ENCODE data around the gene SELL. TPM values are rescaled to one million over a fixed set of nuclear protein-coding genes. Genes with fewer than 3 reads are reported as not detected.

The SELL gene
- total RNA-seq, 2 experiments from 2014 or later, result 204 to 216 TPM

DNA sequence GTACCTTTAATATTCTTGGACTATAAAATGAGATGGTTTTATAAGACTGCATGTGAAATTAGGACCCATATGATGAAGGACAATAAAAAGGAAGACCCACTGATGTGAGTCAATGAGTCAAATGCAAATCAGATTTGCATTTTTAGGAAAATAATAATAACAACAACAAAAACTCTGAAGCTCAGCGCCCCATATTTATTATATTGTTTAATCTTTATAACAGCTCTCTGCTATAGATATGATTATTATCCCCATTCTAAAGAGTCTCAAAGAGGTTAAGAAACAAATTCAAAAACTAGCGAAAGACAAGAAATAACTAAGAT, 850 bp upstream of the SELL start:
- H3K36me3 Mint-ChIP-seq (ENCODE audit: low read depth), result peaks cover 39% of the 10 kb centered on the region
- no peak overlapping the region for H3K27ac Mint-ChIP-seq
- TF ChIP-seq, protein P1, sequence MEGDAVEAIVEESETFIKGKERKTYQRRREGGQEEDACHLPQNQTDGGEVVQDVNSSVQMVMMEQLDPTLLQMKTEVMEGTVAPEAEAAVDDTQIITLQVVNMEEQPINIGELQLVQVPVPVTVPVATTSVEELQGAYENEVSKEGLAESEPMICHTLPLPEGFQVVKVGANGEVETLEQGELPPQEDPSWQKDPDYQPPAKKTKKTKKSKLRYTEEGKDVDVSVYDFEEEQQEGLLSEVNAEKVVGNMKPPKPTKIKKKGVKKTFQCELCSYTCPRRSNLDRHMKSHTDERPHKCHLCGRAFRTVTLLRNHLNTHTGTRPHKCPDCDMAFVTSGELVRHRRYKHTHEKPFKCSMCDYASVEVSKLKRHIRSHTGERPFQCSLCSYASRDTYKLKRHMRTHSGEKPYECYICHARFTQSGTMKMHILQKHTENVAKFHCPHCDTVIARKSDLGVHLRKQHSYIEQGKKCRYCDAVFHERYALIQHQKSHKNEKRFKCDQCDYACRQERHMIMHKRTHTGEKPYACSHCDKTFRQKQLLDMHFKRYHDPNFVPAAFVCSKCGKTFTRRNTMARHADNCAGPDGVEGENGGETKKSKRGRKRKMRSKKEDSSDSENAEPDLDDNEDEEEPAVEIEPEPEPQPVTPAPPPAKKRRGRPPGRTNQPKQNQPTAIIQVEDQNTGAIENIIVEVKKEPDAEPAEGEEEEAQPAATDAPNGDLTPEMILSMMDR (IDR thresholded peaks at IDR 0.05), result no peak
- H3K4me1 Mint-ChIP-seq (ENCODE audit: low read depth), result peaks cover 17% of the 10 kb centered on the region
- no peaks in the 10 kb centered on the region for H3K9me3 Mint-ChIP-seq
- H3K9me3 ChIP-seq (ENCODE audit: control insufficient read depth in 1 of 2, insufficient read depth in 1 of 2, low read length in 2 of 2), result no peaks in the 10 kb centered on the region
- H3K27me3 Mint-ChIP-seq, result no peaks in the 10 kb centered on the region
- peaks cover under 1% of the 10 kb centered on the region for H3K4me1 ChIP-seq (ENCODE audit: insufficient read depth, low read length)
- ChIA-PET POLR2A (interaction anchor here (0.7 to 9.5 kb wide), 13 partner anchors 16 to 249 kb away, joined by 3 to 102 read pairs (median 5); partner anchors contain the start of genes F5 and METTL18), CTCF (interaction anchor here (0.5 to 2.7 kb wide), 45 partner anchors 9 to 247 kb away, joined by 3 to 78 read pairs (median 4); partner anchors contain the start of genes F5, SELP and SLC19A2)
- DNase-seq (no peak), ATAC-seq (ENCODE audit: poor library complexity) (no peak)
- no peak overlapping the region for H3K27ac ChIP-seq (ENCODE audit: low read depth in 1 of 2, low read length in 2 of 2)
- no peak overlapping the region for H3K4me3 ChIP-seq (ENCODE audit: low read length)
- peaks cover 10% of the 10 kb centered on the region for H3K36me3 ChIP-seq (ENCODE audit: insufficient read depth, low read length)
- H3K27me3 ChIP-seq (ENCODE audit: control insufficient read depth in 1 of 2, insufficient read depth in 2 of 2, low read length in 2 of 2), result no peaks in the 10 kb centered on the region
- H3K4me3 Mint-ChIP-seq, result peak overlapping the region; percentile 32
- intact Hi-C loops (cut with DNase I, micrococcal nuclease), result loop anchor here (1.0 to 10.0 kb wide), 9 partner anchors 80 to 247 kb away; partner anchors contain the start of genes F5 (in 2 of the 2), METTL18 (in 1 of the 2) and SLC19A2 (in 1 of the 2)

DNA sequence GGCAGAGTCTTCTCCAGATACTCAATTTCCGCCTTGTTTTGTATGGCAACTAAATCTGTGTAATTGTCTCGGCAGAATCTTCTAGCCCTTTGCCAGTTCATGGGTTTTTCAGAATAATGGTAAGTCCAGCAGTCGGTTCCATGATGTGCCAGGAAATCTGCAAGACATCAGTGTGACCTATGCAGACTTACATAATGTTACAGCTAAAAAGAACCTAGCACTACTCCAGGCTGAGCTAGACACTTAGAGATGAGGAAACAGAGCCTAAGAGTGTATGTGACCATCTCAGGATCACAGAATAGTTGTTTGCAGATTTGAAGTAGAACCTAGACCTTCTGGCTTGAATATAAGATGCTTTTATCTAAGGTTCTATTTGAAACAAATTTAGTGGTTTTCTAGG, 2.8 kb downstream of the SELL start:
- TF ChIP-seq, protein P1 (IDR thresholded peaks at IDR 0.05), result no peak
- Histone ChIP-seq H3K4me3 (ENCODE audit: low read length) (peak overlapping the region; percentile 58), H3K27ac (ENCODE audit: low read depth in 1 of 2, low read length in 2 of 2) (peak overlapping the region; percentile 32 to 74), H3K36me3 (ENCODE audit: insufficient read depth, low read length) (peaks cover 47% of the 10 kb centered on the region), H3K9me3 (ENCODE audit: control insufficient read depth in 1 of 2, insufficient read depth in 1 of 2, low read length in 2 of 2) (no peaks in the 10 kb centered on the region), H3K4me1 (ENCODE audit: insufficient read depth, low read length) (peaks cover 14% of the 10 kb centered on the region), H3K27me3 (ENCODE audit: control insufficient read depth in 1 of 2, insufficient read depth in 2 of 2, low read length in 2 of 2) (no peaks in the 10 kb centered on the region)
- POLR2A ChIA-PET, result interaction anchor here (1.0 to 9.5 kb wide), 4 partner anchors 9 to 112 kb away, joined by 3 to 147 read pairs (median 56); no protein-coding TSS in a partner anchor
- H3K36me3 Mint-ChIP-seq (ENCODE audit: low read depth), result peaks cover 76% of the 10 kb centered on the region
- ATAC-seq (ENCODE audit: poor library complexity) (peak; percentile 19), DNase-seq (peak in 2 of 14 experiments; percentile 29 to 44)
- H3K9me3 Mint-ChIP-seq, result no peaks in the 10 kb centered on the region
- H3K4me3 Mint-ChIP-seq, result peak overlapping the region; percentile 93
- peaks cover 53% of the 10 kb centered on the region for H3K4me1 Mint-ChIP-seq (ENCODE audit: low read depth)
- H3K27me3 Mint-ChIP-seq, result no peaks in the 10 kb centered on the region
- intact Hi-C loops (cut with DNase I, micrococcal nuclease), result loop anchor here (5.0 to 10.0 kb wide), 4 partner anchors 184 to 344 kb away; partner anchors contain the start of genes BLZF1 (in 2 of the 2), NME7 (in 2 of the 2), SCYL3 (in 1 of the 2) and SLC19A2 (in 1 of the 2)
- H3K27ac Mint-ChIP-seq, result no peak overlapping the region
- CTCF ChIA-PET, result interaction anchor here (2.0 to 6.1 kb wide), 2 partner anchors 16 to 123 kb away, joined by 7 to 34 read pairs; partner anchors contain the start of gene F5

DNA sequence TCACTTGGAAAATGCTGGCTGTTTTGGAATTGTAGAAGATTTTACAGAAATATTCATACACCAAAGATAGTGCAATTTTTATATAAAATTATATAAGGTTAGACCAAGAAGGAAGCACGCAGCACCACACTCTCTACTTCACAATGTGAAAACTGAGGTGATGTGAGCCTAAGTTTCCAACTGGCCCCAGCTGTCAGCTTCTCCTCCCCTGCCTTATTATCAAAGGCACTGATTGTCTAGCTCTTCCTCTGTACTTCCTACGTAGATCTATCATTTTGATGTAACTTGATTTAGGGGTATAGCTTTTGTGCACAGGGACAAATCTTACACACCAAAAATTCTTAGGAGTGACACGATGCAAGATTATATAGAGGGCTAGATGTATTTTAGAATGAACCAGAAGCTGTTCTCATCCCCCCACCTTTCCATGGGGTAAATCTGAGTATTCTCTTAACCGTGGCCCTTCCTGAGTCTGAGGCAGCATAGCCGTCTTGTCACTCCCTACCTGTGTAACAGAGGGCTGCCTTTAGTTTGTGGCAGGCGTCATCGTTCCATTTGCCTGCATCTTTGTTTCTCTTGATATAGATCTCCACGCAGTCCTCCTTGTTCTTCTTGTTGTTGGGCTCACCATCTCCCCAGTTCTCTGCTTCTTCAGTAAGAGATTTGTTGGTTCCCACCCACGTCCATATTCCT, 3.4 kb downstream of the SELL start:
- H3K4me3 ChIP-seq (ENCODE audit: low read length), result peak overlapping the region; percentile 58
- peaks cover 53% of the 10 kb centered on the region for H3K36me3 ChIP-seq (ENCODE audit: insufficient read depth, low read length)
- ATAC-seq (ENCODE audit: poor library complexity) (peak; percentile 63), DNase-seq (peak in 8 of 14 experiments; percentile 13 to 47 (median 39))
- intact Hi-C loops (cut with DNase I, micrococcal nuclease), result loop anchor here (5.0 to 10.0 kb wide), 4 partner anchors 184 to 343 kb away; partner anchors contain the start of genes BLZF1 (in 2 of the 2), NME7 (in 2 of the 2), SCYL3 (in 1 of the 2) and SLC19A2 (in 1 of the 2)
- Mint-ChIP-seq H3K4me1 (ENCODE audit: low read depth) (peaks cover 59% of the 10 kb centered on the region), H3K9me3 (no peaks in the 10 kb centered on the region), H3K36me3 (ENCODE audit: low read depth) (peaks cover 81% of the 10 kb centered on the region), H3K4me3 (peak overlapping the region; percentile 93), H3K27me3 (no peaks in the 10 kb centered on the region), H3K27ac (no peak overlapping the region)
- CTCF ChIA-PET, result interaction anchor here (0.8 to 6.1 kb wide), 3 partner anchors 15 to 122 kb away, joined by 3 to 34 read pairs (median 7); partner anchors contain the start of gene F5
- POLR2A ChIA-PET, result interaction anchor here (0.7 to 9.5 kb wide), 6 partner anchors 8 to 122 kb away, joined by 3 to 147 read pairs (median 9); partner anchors contain the start of genes F5 and METTL18
- H3K27ac ChIP-seq (ENCODE audit: low read depth in 1 of 2, low read length in 2 of 2), result peak overlapping the region; percentile 32 to 74
- H3K27me3 ChIP-seq (ENCODE audit: control insufficient read depth in 1 of 2, insufficient read depth in 2 of 2, low read length in 2 of 2), result no peaks in the 10 kb centered on the region
- TF ChIP-seq, protein P1 (IDR thresholded peaks at IDR 0.05), result no peak
- peaks cover 20% of the 10 kb centered on the region for H3K4me1 ChIP-seq (ENCODE audit: insufficient read depth, low read length)
- H3K9me3 ChIP-seq (ENCODE audit: control insufficient read depth in 1 of 2, insufficient read depth in 1 of 2, low read length in 2 of 2), result no peaks in the 10 kb centered on the region
